ENCODE data around the gene CELA1. TPM values are rescaled to one million over a fixed set of nuclear protein-coding genes. Genes with fewer than 3 reads are reported as not detected.

The CELA1 gene
- total and polyA plus RNA-seq, 2 of the 13 experiments (the other 11 are each of a cell fraction or from before 2014, with no cell fraction given): not detected

DNA sequence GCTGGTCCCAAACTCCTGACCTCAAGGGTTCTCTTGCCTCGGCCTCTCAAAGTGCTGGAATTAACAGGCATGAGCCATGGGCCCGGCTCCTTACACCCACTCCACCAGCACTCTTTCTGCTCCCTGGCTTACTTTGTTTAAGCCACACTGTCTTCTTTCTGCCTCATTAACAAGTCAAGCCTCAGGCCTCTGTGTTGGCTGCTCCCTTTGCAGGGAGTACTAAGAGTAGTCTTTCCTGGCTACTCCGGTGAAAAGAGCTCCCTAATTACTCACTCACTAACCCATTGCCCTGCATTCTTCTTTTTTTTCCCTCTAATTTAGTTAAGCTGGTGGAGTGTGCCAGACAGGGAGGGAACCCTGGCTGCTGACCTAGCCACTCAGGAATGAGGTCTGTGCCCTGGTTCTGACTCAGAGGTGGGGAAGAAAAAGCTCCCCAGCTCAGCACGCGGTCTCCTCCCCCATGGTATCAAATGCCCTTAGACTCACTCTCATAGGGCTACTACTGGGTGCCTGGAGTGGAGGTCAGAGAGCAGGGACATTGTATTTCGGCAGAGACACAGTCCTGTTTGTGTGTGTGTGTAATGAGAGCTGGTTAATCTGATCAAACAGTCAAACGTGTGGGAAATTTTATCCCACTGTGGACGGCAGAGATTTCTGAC, 24.9 kb upstream of the CELA1 start (continued):
- TF ChIP-seq MXD4 (CRISPR knock-in tag; IDR thresholded peaks at IDR 0.05): no peak
- TF ChIP-seq, protein P1, sequence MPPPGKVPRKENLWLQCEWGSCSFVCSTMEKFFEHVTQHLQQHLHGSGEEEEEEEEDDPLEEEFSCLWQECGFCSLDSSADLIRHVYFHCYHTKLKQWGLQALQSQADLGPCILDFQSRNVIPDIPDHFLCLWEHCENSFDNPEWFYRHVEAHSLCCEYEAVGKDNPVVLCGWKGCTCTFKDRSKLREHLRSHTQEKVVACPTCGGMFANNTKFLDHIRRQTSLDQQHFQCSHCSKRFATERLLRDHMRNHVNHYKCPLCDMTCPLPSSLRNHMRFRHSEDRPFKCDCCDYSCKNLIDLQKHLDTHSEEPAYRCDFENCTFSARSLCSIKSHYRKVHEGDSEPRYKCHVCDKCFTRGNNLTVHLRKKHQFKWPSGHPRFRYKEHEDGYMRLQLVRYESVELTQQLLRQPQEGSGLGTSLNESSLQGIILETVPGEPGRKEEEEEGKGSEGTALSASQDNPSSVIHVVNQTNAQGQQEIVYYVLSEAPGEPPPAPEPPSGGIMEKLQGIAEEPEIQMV (CRISPR knock-in tag; IDR thresholded peaks at IDR 0.05; ENCODE audit: low read depth): no peak
- no peak for TF ChIP-seq CBX5 (CRISPR knock-in tag; IDR thresholded peaks at IDR 0.05; ENCODE audit: borderline replicate concordance)
- TF ChIP-seq GFI1 (CRISPR knock-in tag; IDR thresholded peaks at IDR 0.05; ENCODE audit: borderline replicate concordance): peak; percentile 76; the same call in 1 of the 2 replicates
- no peak for TF ChIP-seq SP5 (CRISPR knock-in tag; IDR thresholded peaks at IDR 0.05; ENCODE audit: borderline replicate concordance, low read depth)
- no peak for TF ChIP-seq HMG20B (CRISPR knock-in tag; conservative IDR thresholded peaks at IDR 0.05)
- TF ChIP-seq ZFP41 (CRISPR knock-in tag; IDR thresholded peaks at IDR 0.05; ENCODE audit: borderline replicate concordance): no peak
- no peak for TF ChIP-seq ZNF552 (CRISPR knock-in tag; IDR thresholded peaks at IDR 0.05; ENCODE audit: borderline replicate concordance)
- no peak for TF ChIP-seq HES4 (CRISPR knock-in tag; IDR thresholded peaks at IDR 0.05; ENCODE audit: borderline replicate concordance)
- TF ChIP-seq, protein P2, sequence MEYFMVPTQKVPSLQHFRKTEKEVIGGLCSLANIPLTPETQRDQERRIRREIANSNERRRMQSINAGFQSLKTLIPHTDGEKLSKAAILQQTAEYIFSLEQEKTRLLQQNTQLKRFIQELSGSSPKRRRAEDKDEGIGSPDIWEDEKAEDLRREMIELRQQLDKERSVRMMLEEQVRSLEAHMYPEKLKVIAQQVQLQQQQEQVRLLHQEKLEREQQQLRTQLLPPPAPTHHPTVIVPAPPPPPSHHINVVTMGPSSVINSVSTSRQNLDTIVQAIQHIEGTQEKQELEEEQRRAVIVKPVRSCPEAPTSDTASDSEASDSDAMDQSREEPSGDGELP (IDR thresholded peaks at IDR 0.05; ENCODE audit: borderline replicate concordance, low read depth): no peak
- TF ChIP-seq, protein P3, sequence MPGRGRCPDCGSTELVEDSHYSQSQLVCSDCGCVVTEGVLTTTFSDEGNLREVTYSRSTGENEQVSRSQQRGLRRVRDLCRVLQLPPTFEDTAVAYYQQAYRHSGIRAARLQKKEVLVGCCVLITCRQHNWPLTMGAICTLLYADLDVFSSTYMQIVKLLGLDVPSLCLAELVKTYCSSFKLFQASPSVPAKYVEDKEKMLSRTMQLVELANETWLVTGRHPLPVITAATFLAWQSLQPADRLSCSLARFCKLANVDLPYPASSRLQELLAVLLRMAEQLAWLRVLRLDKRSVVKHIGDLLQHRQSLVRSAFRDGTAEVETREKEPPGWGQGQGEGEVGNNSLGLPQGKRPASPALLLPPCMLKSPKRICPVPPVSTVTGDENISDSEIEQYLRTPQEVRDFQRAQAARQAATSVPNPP (CRISPR knock-in tag; IDR thresholded peaks at IDR 0.05): no peak
- TF ChIP-seq, protein P4, sequence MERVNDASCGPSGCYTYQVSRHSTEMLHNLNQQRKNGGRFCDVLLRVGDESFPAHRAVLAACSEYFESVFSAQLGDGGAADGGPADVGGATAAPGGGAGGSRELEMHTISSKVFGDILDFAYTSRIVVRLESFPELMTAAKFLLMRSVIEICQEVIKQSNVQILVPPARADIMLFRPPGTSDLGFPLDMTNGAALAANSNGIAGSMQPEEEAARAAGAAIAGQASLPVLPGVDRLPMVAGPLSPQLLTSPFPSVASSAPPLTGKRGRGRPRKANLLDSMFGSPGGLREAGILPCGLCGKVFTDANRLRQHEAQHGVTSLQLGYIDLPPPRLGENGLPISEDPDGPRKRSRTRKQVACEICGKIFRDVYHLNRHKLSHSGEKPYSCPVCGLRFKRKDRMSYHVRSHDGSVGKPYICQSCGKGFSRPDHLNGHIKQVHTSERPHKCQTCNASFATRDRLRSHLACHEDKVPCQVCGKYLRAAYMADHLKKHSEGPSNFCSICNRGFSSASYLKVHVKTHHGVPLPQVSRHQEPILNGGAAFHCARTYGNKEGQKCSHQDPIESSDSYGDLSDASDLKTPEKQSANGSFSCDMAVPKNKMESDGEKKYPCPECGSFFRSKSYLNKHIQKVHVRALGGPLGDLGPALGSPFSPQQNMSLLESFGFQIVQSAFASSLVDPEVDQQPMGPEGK (CRISPR knock-in tag; IDR thresholded peaks at IDR 0.05): peak; percentile 47; the same call in 1 of the 2 replicates
- 0 out of 2 replicates have a peak, but pooled peaks have one; percentile 17 for TF ChIP-seq JUND (CRISPR knock-in tag; IDR thresholded peaks at IDR 0.05)
- TF ChIP-seq, protein P5, sequence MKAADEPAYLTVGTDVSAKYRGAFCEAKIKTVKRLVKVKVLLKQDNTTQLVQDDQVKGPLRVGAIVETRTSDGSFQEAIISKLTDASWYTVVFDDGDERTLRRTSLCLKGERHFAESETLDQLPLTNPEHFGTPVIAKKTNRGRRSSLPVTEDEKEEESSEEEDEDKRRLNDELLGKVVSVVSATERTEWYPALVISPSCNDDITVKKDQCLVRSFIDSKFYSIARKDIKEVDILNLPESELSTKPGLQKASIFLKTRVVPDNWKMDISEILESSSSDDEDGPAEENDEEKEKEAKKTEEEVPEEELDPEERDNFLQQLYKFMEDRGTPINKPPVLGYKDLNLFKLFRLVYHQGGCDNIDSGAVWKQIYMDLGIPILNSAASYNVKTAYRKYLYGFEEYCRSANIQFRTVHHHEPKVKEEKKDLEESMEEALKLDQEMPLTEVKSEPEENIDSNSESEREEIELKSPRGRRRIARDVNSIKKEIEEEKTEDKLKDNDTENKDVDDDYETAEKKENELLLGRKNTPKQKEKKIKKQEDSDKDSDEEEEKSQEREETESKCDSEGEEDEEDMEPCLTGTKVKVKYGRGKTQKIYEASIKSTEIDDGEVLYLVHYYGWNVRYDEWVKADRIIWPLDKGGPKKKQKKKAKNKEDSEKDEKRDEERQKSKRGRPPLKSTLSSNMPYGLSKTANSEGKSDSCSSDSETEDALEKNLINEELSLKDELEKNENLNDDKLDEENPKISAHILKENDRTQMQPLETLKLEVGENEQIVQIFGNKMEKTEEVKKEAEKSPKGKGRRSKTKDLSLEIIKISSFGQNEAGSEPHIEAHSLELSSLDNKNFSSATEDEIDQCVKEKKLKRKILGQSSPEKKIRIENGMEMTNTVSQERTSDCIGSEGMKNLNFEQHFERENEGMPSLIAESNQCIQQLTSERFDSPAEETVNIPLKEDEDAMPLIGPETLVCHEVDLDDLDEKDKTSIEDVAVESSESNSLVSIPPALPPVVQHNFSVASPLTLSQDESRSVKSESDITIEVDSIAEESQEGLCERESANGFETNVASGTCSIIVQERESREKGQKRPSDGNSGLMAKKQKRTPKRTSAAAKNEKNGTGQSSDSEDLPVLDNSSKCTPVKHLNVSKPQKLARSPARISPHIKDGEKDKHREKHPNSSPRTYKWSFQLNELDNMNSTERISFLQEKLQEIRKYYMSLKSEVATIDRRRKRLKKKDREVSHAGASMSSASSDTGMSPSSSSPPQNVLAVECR (CRISPR knock-in tag; IDR thresholded peaks at IDR 0.05; ENCODE audit: borderline replicate concordance): no peak
- TF ChIP-seq, protein P6, sequence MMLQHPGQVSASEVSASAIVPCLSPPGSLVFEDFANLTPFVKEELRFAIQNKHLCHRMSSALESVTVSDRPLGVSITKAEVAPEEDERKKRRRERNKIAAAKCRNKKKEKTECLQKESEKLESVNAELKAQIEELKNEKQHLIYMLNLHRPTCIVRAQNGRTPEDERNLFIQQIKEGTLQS (CRISPR knock-in tag; IDR thresholded peaks at IDR 0.05): peak; percentile 72
- TF ChIP-seq SP4 (CRISPR knock-in tag; IDR thresholded peaks at IDR 0.05): 0 out of 2 replicates have a peak, but pooled peaks have one; percentile 26
- TF ChIP-seq ETV6 (CRISPR knock-in tag; conservative IDR thresholded peaks at IDR 0.05): no peak
- TF ChIP-seq TGIF2 (CRISPR knock-in tag; IDR thresholded peaks at IDR 0.05): no peak

Measured in HepG2 (cell line).